ENCODE results near the gene LMAN2L.

GRCh38 chr2:96789245-96789617 is 49.4 kb upstream of the LMAN2L start:
- TF ChIP-seq CTCF (IDR thresholded peaks at IDR 0.05) = no peak
- no peak for TF ChIP-seq EZH2 (IDR thresholded peaks at IDR 0.05; ENCODE audit: borderline replicate concordance, insufficient read depth, low read depth, low read length, poor library complexity, severe bottlenecking)

Measured in B cell (primary cell).